Ureter (tissue), 1 donor: ENCODE data around the gene TM9SF1. TPM values are rescaled to one million over a fixed set of nuclear protein-coding genes. Genes with fewer than 3 reads are reported as not detected.

Experiments
- DNase-seq: peaks from one replicate; pipeline ENCODE4 v3.0.0-alpha.2; 2020; ENCODE audit warnings: low spot score
- total RNA-seq: library from RNA; stranded (reverse); gene quantifications from one replicate; pipeline ENCODE4 v1.2.4, GENCODE V29; 2023
- donor health status: DM: yes; HTN: yes; CAD: no.

TM9SF1 gene
- total RNA-seq, 1 donor from 2014 or later = 42.9 TPM

GRCh38 chr14:24151404-24152080 is 43.7 kb downstream of the TM9SF1 start:
- DNase-seq = no peak

- DNase-seq = no peak
Measured at GRCh38 chr14:24150993-24151392, 44.2 kb downstream of the TM9SF1 start.

GRCh38 chr14:24150567-24150966 is 44.7 kb downstream of the TM9SF1 start:
- no peak for DNase-seq

GRCh38 chr14:24150061-24150460 is 45.2 kb downstream of the TM9SF1 start:
- DNase-seq = no peak

GRCh38 chr14:24149302-24149969 is 45.8 kb downstream of the TM9SF1 start:
- no peak for DNase-seq

- DNase-seq = no peak
Measured at GRCh38 chr14:24147761-24148428, 47.3 kb downstream of the TM9SF1 start.

GRCh38 chr14:24146978-24147760 is 48.1 kb downstream of the TM9SF1 start, which contains the start of gene RNF31:
Gene RNF31 (plus strand): TSS chr14:24147498. CDS start chr14:24147699, 201 bp downstream.
- DNase-seq = peak; percentile 99

- DNase-seq = peak; percentile 94
Measured at GRCh38 chr14:24146453-24146977, 48.7 kb downstream of the TM9SF1 start, which contains the start of gene PSME2. Gene PSME2 (minus strand): TSS chr14:24146610. CDS start chr14:24146581, 29 bp downstream.

GRCh38 chr14:24145690-24146452 is 49.4 kb downstream of the TM9SF1 start:
- DNase-seq = no peak

- DNase-seq = no peak
Measured at GRCh38 chr14:24145219-24145618, 50.0 kb downstream of the TM9SF1 start.

- DNase-seq = no peak
Measured at GRCh38 chr14:24144451-24144850, 50.8 kb downstream of the TM9SF1 start.

GRCh38 chr14:24143511-24143910 is 51.7 kb downstream of the TM9SF1 start:
- no peak for DNase-seq

GRCh38 chr14:24141097-24141880 is 54.0 kb downstream of the TM9SF1 start, which contains the start of gene EMC9:
Gene EMC9 (minus strand): TSS chr14:24141591. CDS start chr14:24141304, 287 bp downstream.
- DNase-seq = peak; percentile 100

GRCh38 chr14:24139272-24139934 is 55.8 kb downstream of the TM9SF1 start:
- DNase-seq = no peak

Other genes starting within 250 kb of the TM9SF1 start
- 21.2 TPM for gene DHRS4, start 241.7 kb downstream of the TM9SF1 start, total RNA-seq
- gene DHRS4L2, start 206.5 kb downstream of the TM9SF1 start, total RNA-seq = 30.3 TPM
- 1.3 TPM for gene CARMIL3, start 143.4 kb downstream of the TM9SF1 start, total RNA-seq
- gene CPNE6, start 123.9 kb downstream of the TM9SF1 start, total RNA-seq = 1.5 TPM
- 116 TPM for gene PCK2, start 101.1 kb downstream of the TM9SF1 start, total RNA-seq
- gene DCAF11, start 80.7 kb downstream of the TM9SF1 start, total RNA-seq = 65.7 TPM
- 3.9 TPM for gene NRL, start 80.5 kb downstream of the TM9SF1 start, total RNA-seq
- gene FITM1, start 64.8 kb downstream of the TM9SF1 start, total RNA-seq = 0.55 TPM
- 227 TPM for gene PSME1, start 59.2 kb downstream of the TM9SF1 start, total RNA-seq
- 25.7 TPM for gene EMC9, start 53.9 kb downstream of the TM9SF1 start, total RNA-seq
- 213 TPM for gene PSME2, start 48.8 kb downstream of the TM9SF1 start, total RNA-seq
- gene RNF31, start 47.9 kb downstream of the TM9SF1 start, total RNA-seq = 86.6 TPM
- gene IRF9, start 34.2 kb downstream of the TM9SF1 start, total RNA-seq = 101 TPM
- gene REC8, start 23.4 kb downstream of the TM9SF1 start, total RNA-seq = 12.6 TPM
- gene IPO4, start 6.6 kb downstream of the TM9SF1 start, total RNA-seq = 69.1 TPM
- gene TSSK4, start 10.3 kb upstream of the TM9SF1 start, total RNA-seq = 2.1 TPM
- 58.6 TPM for gene CHMP4A, start 18.0 kb upstream of the TM9SF1 start, total RNA-seq
- 17.0 TPM for gene MDP1, start 20.6 kb upstream of the TM9SF1 start, total RNA-seq
- gene NEDD8, start 36.9 kb upstream of the TM9SF1 start, total RNA-seq = 159 TPM
- gene GMPR2, start 37.5 kb upstream of the TM9SF1 start, total RNA-seq = 78.7 TPM
- 82.5 TPM for gene TINF2, start 47.2 kb upstream of the TM9SF1 start, total RNA-seq
- 7.7 TPM for gene TGM1, start 67.7 kb upstream of the TM9SF1 start, total RNA-seq
- gene RABGGTA, start 76.2 kb upstream of the TM9SF1 start, total RNA-seq = 36.1 TPM
- gene DHRS1, start 104.3 kb upstream of the TM9SF1 start, total RNA-seq = 28.7 TPM
- gene NOP9, start 104.4 kb upstream of the TM9SF1 start, total RNA-seq = 36.5 TPM
- gene CIDEB, start 112.5 kb upstream of the TM9SF1 start, total RNA-seq = 11.1 TPM
- gene LTB4R2, start 114.7 kb upstream of the TM9SF1 start, total RNA-seq = 8.2 TPM
- 9.6 TPM for gene LTB4R, start 116.1 kb upstream of the TM9SF1 start, total RNA-seq
- 61.7 TPM for gene ADCY4, start 139.6 kb upstream of the TM9SF1 start, total RNA-seq
- 22.4 TPM for gene RIPK3, start 144.6 kb upstream of the TM9SF1 start, total RNA-seq
- gene NFATC4, start 172.7 kb upstream of the TM9SF1 start, total RNA-seq = 67.2 TPM
- 32.7 TPM for gene NYNRIN, start 203.6 kb upstream of the TM9SF1 start, total RNA-seq
- 2.2 TPM for gene CBLN3, start 234.2 kb upstream of the TM9SF1 start, total RNA-seq
- gene KHNYN, start 234.5 kb upstream of the TM9SF1 start, total RNA-seq = 72.9 TPM
- 73.5 TPM for gene SDR39U1, start 247.3 kb upstream of the TM9SF1 start, total RNA-seq